PFSK-1 (cell line): ENCODE measurements around the gene PLOD3.

Source experiments
- FOXP2 ChIP-seq: optimal IDR thresholded peaks from 2 replicates; pipeline ENCODE3; 2011; ENCODE audit warnings: borderline replicate concordance, control low read depth, inconsistent platforms; ENCODE audit not compliant: insufficient read depth; ENCODE audit errors: extremely low read length, extremely low read depth
- POLR2AphosphoS5 ChIP-seq: IDR thresholded peaks from 2 replicates; pipeline ENCODE4 v1.6.1; 2012; ENCODE audit warnings: low read depth, mild to moderate bottlenecking, control low read depth, low read length, moderate library complexity
- REST ChIP-seq, 2 experiments: IDR thresholded peaks; 2 replicates each; pipeline versions ENCODE4 v1.6.1 to v1.8.0; 2011 to 2012; ENCODE audit warnings: low read depth in 2 of 2, low read length in 2 of 2, control low read depth in 1 of 2, inconsistent platforms in 1 of 2, mild to moderate bottlenecking in 1 of 2, moderate library complexity in 1 of 2; ENCODE audit not compliant: insufficient read depth in 1 of 2
- SIN3A ChIP-seq: IDR thresholded peaks from 2 replicates; pipeline ENCODE4 v1.6.1; 2012; ENCODE audit warnings: mild to moderate bottlenecking, low read length, moderate library complexity, borderline replicate concordance; ENCODE audit not compliant: insufficient read depth
- TAF1 ChIP-seq: IDR thresholded peaks from 2 replicates; pipeline ENCODE4 v1.6.1; 2012; ENCODE audit warnings: low read length, control low read depth, borderline replicate concordance; ENCODE audit not compliant: insufficient read depth

PLOD3 gene

DNA sequence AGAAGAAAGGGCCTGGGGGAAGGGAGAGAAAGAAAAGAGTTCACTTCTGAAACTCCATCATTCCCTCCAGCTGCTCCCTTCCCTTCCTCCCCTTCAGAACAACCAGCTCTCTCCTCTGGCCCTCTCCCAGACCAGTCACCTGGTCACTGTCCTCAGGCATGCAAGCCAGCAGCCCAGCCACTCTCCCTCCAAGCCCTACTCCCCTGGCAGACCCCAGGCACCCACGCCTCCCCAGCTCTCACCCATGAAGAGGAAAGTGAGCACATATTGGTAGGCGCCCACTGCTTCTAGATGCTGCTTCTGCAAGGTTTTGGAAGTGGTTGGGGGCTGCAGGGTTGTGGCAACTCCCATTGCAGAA, 16.9 kb downstream of the PLOD3 start:
- TF ChIP-seq SIN3A (no peak), FOXP2 (no peak), REST (IDR thresholded peaks at IDR 0.05; ENCODE audit: insufficient read depth in 1 of 2, low read depth in 2 of 2, low read length in 2 of 2) (no peak), TAF1 (no peak), POLR2AphosphoS5 (no peak)

DNA sequence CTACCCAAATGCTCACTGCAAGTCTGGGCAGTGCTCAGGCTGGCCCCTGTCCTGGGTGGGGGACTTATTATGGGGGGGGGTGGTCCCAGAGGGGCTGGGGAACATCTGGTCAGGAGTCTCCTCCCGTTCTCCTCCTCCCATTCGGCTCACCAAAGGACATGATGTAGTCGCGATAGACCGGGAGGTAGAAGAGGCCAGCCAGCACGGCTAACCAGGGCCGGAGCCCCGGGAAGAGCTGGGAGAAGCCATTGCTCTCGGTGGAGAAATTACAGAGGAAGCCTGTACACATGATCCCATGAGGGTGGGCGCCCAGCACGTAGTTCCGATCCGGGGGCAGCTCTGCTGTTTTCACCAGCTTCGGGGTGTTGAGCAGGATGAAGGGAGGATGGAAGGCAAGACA, 18.9 kb downstream of the PLOD3 start:
- TF ChIP-seq TAF1 = no peak
- no peak for TF ChIP-seq REST (IDR thresholded peaks at IDR 0.05; ENCODE audit: insufficient read depth in 1 of 2, low read depth in 2 of 2, low read length in 2 of 2)
- no peak for TF ChIP-seq POLR2AphosphoS5
- no peak for TF ChIP-seq FOXP2
- TF ChIP-seq SIN3A = no peak

DNA sequence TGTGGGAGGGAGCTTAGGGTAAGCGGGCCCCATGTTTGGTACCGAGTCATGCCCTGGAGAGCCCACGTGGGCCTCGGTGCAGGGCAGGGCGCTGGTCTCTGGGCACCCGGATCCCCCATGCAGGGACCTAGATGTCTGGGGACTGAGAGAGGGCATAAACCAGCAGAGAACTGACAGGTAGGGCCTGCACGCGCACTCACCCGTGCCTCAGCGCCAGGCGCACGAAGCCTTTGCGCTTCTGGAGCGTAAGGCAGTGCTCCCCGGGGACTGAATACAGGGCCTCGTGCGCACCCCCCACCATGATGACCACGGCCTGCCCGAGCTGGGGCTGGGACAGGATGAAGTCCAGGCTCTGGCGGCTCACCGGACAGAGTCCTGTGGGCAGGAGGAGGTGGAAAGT, 19.4 kb downstream of the PLOD3 start:
- TF ChIP-seq POLR2AphosphoS5 = no peak
- no peak for TF ChIP-seq TAF1
- TF ChIP-seq SIN3A = no peak
- TF ChIP-seq FOXP2 = no peak
- TF ChIP-seq REST (IDR thresholded peaks at IDR 0.05; ENCODE audit: insufficient read depth in 1 of 2, low read depth in 2 of 2, low read length in 2 of 2) = no peak

- no peak for TF ChIP-seq SIN3A
- TF ChIP-seq POLR2AphosphoS5 = no peak
- no peak for TF ChIP-seq REST (IDR thresholded peaks at IDR 0.05; ENCODE audit: insufficient read depth in 1 of 2, low read depth in 2 of 2, low read length in 2 of 2)
- TF ChIP-seq FOXP2 = no peak
- no peak for TF ChIP-seq TAF1
Observed at GRCh38 chr7:101195884-101196283, 21.5 kb downstream of the PLOD3 start.

- TF ChIP-seq POLR2AphosphoS5 (no peak), REST (IDR thresholded peaks at IDR 0.05; ENCODE audit: insufficient read depth in 1 of 2, low read depth in 2 of 2, low read length in 2 of 2) (no peak), SIN3A (no peak)
Observed at GRCh38 chr7:101189109-101189508, 28.3 kb downstream of the PLOD3 start.
